Small intestine (tissue), 4 donors: Measurements from ENCODE around the gene UPF3A. TPM values are rescaled to one million over a fixed set of nuclear protein-coding genes. Genes with fewer than 3 reads are reported as not detected.

Source experiments
- polyA plus RNA-seq, 4 donors: library from polyadenylated mRNA; stranded (reverse) in 3 of 4; unstranded in 1 of 4; fragments of 200-250 nt in 3 of 4; fragments of 120-200 nt in 1 of 4; gene quantifications; one replicate each; pipeline versions ENCODE4 v1.2.1 to v1.2.3, GENCODE V29; 2013
- donor health status: healthy with polysubstance abuse.
- donor health status: Bipolar disorder and iron deficiency.
- donor health status: healthy.

Gene UPF3A
- polyA plus RNA-seq, 4 donors: 38.0 to 74.2 (median 49.7) TPM

Other genes starting within 250 kb of the UPF3A start
- 1 to 10 TPM; 2.0 to 7.2 (median 6.5) TPM for gene RASA3, start 149.0 kb upstream of the UPF3A start, polyA plus RNA-seq
- not detected for gene CFAP97D2, start 102.3 kb upstream of the UPF3A start, polyA plus RNA-seq
- 10 to 100 TPM; 39.4 to 87.8 (median 48.5) TPM for gene CDC16, start 46.7 kb upstream of the UPF3A start, polyA plus RNA-seq
- gene CHAMP1, start 32.9 kb downstream of the UPF3A start, polyA plus RNA-seq: 10 to 100 TPM in 1 of 4 donors, 1 to 10 TPM in 3; 6.0 to 22.1 (median 7.1) TPM